VCaP (cell line): ENCODE results near the gene RIC1.

ENCODE experiments used
- H3K27ac ChIP-seq: fragments of 450-650 bp; 2 replicates; pipeline ENCODE4 v1.5.1; 2017
- CTCF ChIP-seq: fragments of 450-650 bp; conservative IDR thresholded peaks from 2 replicates; pipeline ENCODE4 v1.5.1; 2017; ENCODE audit warnings: mild to moderate bottlenecking, moderate library complexity

The RIC1 gene

GRCh38 chr9:5825223-5825622, 196.3 kb downstream of the RIC1 start:
- no peak overlapping the region for H3K27ac ChIP-seq
- no peak for TF ChIP-seq CTCF
